ENCODE data around the gene TSPAN18. TPM values are rescaled to one million over a fixed set of nuclear protein-coding genes. Genes with fewer than 3 reads are reported as not detected.

The TSPAN18 gene
- total and polyA plus RNA-seq, 2 donors = 32.2 to 36.9 TPM

DNA sequence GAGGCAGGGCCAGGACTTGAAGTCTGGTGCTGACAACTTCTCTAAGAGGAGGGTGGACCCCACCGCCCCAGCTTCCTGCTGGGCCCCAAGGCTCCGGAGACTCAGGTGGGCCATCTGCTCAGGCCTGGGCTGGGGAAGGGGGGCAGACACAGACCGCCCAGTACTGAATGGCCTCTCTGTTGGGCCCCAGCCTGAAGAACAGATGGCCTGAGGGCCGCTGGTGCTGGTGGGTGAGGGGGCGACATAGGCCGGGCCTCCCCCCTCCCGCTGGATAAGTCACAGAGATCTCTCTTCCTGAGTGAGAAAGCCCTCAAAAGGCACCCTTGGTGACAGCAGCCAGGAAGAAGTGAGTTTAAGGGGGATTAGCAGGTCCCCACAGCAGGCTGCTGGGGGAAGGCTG is 236.4 kb downstream of the TSPAN18 start:
- no peaks in the 10 kb centered on the region for H3K4me1 ChIP-seq (ENCODE audit: insufficient read depth)
- H3K27ac ChIP-seq (ENCODE audit: low read depth) = no peak overlapping the region
- DNase-seq (ENCODE audit: extremely low spot score) = no peak
- 86% methylated on average over 7 of the region's 7 CpGs for WGBS
- no peak overlapping the region for H3K4me3 ChIP-seq (ENCODE audit: low read depth, low read length)
- H3K36me3 ChIP-seq (ENCODE audit: insufficient read depth) = no peaks in the 10 kb centered on the region

DNA sequence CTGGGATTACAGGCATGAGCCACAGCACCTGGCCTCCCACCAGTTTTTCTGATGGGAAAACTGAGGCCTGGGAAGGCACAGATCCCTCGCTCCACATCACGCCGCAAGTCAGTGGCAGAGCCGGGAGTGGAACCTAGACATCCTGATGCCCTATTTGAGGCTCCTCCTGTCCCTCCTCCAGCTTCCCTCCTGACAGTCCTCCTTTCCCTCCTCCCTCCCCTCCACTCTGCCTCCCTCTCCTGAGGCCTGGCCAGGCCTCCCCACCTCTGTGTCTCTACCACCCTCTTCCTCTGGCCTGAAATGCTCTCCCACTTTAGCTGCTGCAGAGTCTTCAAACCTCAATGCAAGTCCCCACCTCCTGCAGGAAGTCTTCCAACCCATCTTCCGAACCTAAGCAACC is 237.2 kb downstream of the TSPAN18 start:
- 98% methylated on average over 5 of the region's 5 CpGs for WGBS

DNA sequence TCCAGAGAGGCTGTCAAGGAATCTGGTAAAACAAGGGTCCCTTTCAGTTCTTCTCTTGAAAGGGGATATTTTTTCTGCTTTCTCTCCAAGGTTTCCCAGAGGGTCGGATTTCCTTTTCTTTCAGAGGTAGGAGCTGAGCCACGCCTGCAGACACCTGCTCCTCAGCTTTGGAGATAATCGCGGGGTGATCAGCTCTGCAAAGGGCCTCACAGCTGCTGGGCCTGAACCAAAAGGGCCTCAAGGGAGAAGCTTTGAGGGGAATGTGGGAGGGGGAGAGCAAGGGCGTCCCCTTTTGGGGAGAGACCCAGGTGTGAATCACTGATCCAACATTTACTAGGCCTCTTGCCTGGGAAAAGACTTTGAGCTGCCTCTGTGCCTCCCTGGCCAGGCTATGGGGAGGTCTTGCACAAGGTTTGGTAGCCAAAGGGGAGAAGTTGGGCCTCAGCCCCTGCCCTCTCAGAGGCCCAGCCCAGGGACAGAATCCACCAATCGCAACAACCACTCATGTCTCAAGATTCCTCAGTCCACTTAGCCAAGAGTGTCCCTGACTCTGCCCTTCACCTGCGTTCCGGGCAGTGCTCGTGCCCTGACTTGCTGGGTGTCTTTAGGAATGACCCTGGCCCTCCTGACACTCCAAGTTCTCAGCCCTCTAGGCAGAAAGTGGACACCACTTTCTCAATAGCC is 237.9 kb downstream of the TSPAN18 start:
- no peak for DNase-seq (ENCODE audit: extremely low spot score)
- 78% methylated on average over 9 of the region's 9 CpGs for WGBS

More for the DNA sequence above, 237.2 kb downstream of the TSPAN18 start:
- H3K36me3 ChIP-seq (ENCODE audit: insufficient read depth) = no peaks in the 10 kb centered on the region
- no peak for DNase-seq (ENCODE audit: extremely low spot score)
- H3K4me3 ChIP-seq (ENCODE audit: low read depth, low read length) = no peak overlapping the region
- H3K27ac ChIP-seq (ENCODE audit: low read depth) = no peak overlapping the region
- H3K4me1 ChIP-seq (ENCODE audit: insufficient read depth) = no peaks in the 10 kb centered on the region

GRCh38 chr11:44966694-44967093 is 239.9 kb downstream of the TSPAN18 start:
- no peak overlapping the region for H3K27ac ChIP-seq (ENCODE audit: low read depth)
- H3K4me3 ChIP-seq (ENCODE audit: low read depth, low read length) = no peak overlapping the region
- WGBS = 71% methylated on average over 6 of the region's 6 CpGs
- no peaks in the 10 kb centered on the region for H3K4me1 ChIP-seq (ENCODE audit: insufficient read depth)
- DNase-seq (ENCODE audit: extremely low spot score) = no peak
- no peaks in the 10 kb centered on the region for H3K36me3 ChIP-seq (ENCODE audit: insufficient read depth)

More for the DNA sequence above, 237.9 kb downstream of the TSPAN18 start:
- Histone ChIP-seq H3K27ac (ENCODE audit: low read depth) (no peak overlapping the region), H3K36me3 (ENCODE audit: insufficient read depth) (no peaks in the 10 kb centered on the region), H3K4me3 (ENCODE audit: low read depth, low read length) (no peak overlapping the region), H3K4me1 (ENCODE audit: insufficient read depth) (no peaks in the 10 kb centered on the region)

- WGBS = 92% methylated on average over 3 of the region's 3 CpGs
- Histone ChIP-seq H3K4me1 (ENCODE audit: insufficient read depth) (no peaks in the 10 kb centered on the region), H3K27ac (ENCODE audit: low read depth) (no peak overlapping the region), H3K36me3 (ENCODE audit: insufficient read depth) (no peaks in the 10 kb centered on the region), H3K4me3 (ENCODE audit: low read depth, low read length) (no peak overlapping the region)
- no peak for DNase-seq (ENCODE audit: extremely low spot score)
Measured at GRCh38 chr11:44967930-44968496, 241.3 kb downstream of the TSPAN18 start.

- H3K4me3 ChIP-seq (ENCODE audit: low read depth, low read length) = no peak overlapping the region
- H3K36me3 ChIP-seq (ENCODE audit: insufficient read depth) = no peaks in the 10 kb centered on the region
- H3K27ac ChIP-seq (ENCODE audit: low read depth) = no peak overlapping the region
- no peaks in the 10 kb centered on the region for H3K4me1 ChIP-seq (ENCODE audit: insufficient read depth)
- no peak for DNase-seq (ENCODE audit: extremely low spot score)
- WGBS = 82% methylated on average over 3 of the region's 3 CpGs
Measured at GRCh38 chr11:44968510-44968909, 241.7 kb downstream of the TSPAN18 start.

DNA sequence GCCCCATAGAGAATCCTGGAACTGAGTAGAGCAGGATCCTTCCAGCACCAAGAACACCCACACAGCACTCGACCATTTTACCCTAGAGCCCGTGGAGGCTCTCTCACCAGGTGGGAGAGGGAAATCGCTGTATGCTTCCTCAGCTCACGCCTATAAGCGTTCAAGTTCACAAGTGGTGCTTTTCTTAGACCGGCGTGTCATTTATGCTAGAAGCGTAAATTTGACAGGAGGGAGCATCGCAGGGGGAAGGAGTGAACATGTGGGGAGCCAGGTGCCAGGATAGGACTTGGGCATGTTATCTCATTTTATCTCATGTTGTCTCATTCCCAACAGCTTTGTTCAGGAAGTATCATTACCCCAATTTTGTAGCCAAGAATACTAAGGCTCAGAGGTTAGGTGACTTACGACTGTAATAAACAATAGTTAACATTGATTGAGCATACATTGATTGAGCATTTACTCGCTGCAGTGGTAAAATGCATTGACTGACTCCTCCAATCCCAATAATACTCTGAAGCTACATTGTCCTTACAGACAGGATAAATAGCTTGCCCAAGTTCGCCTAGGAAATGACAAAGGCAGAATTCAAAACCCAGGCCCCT is 243.0 kb downstream of the TSPAN18 start:
- Histone ChIP-seq H3K4me3 (ENCODE audit: low read depth, low read length) (no peak overlapping the region), H3K4me1 (ENCODE audit: insufficient read depth) (no peaks in the 10 kb centered on the region), H3K36me3 (ENCODE audit: insufficient read depth) (no peaks in the 10 kb centered on the region), H3K27ac (ENCODE audit: low read depth) (no peak overlapping the region)
- DNase-seq (ENCODE audit: extremely low spot score) = no peak
- WGBS = 90% methylated on average over 12 of the region's 12 CpGs

- Histone ChIP-seq H3K27ac (ENCODE audit: low read depth) (no peak overlapping the region), H3K4me3 (ENCODE audit: low read depth, low read length) (no peak overlapping the region), H3K4me1 (ENCODE audit: insufficient read depth) (no peaks in the 10 kb centered on the region), H3K36me3 (ENCODE audit: insufficient read depth) (no peaks in the 10 kb centered on the region)
- DNase-seq (ENCODE audit: extremely low spot score) = no peak
- 90% methylated on average over 6 of the region's 6 CpGs for WGBS
Measured at GRCh38 chr11:44970293-44970692, 243.5 kb downstream of the TSPAN18 start.

- no peak overlapping the region for H3K4me3 ChIP-seq (ENCODE audit: low read depth, low read length)
- H3K4me1 ChIP-seq (ENCODE audit: insufficient read depth) = no peaks in the 10 kb centered on the region
- 76% methylated on average over 10 of the region's 10 CpGs for WGBS
Measured at GRCh38 chr11:44971185-44971584, 244.4 kb downstream of the TSPAN18 start.

DNA sequence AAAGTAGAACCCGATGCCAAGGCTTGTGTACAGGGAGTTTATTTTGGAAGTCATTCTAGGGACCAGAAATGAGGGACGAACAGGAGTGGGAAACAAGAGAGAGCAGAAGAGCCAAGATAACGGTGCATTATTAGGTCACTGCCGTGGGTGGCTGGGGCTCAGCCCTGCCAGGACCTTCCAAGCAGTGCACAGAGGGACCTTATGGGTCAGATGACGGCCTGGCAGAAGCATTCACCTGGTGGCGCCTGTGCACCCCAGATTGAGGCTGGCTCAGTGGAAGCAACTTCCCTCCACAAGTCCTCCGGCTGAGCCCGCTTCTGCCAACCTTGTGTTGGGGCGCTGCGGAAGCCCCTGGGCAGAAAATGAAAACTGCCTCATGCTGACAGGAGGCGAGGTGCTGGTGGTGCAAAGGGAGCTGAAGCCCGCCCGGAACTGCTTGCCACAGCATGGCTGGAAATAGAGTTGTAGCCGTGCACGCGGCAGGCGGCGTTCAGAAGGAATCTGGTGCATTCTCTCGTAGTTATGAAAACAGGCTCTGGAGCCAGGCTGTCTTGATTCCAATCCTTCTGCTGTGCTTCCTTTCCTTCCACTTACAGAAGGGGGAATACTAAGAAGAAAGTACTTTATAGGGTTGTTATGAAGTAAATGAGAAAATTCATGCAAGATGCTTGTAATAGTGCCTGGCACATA is 246.1 kb downstream of the TSPAN18 start:
- H3K27ac ChIP-seq (ENCODE audit: low read depth) = no peak overlapping the region
- H3K4me3 ChIP-seq (ENCODE audit: low read depth, low read length) = no peak overlapping the region
- 85% methylated on average over 19 of the region's 19 CpGs for WGBS
- H3K36me3 ChIP-seq (ENCODE audit: insufficient read depth) = no peaks in the 10 kb centered on the region
- no peaks in the 10 kb centered on the region for H3K4me1 ChIP-seq (ENCODE audit: insufficient read depth)
- no peak for DNase-seq (ENCODE audit: extremely low spot score)

More at GRCh38 chr11:44971185-44971584, 244.4 kb downstream of the TSPAN18 start:
- Histone ChIP-seq H3K36me3 (ENCODE audit: insufficient read depth) (no peaks in the 10 kb centered on the region), H3K27ac (ENCODE audit: low read depth) (no peak overlapping the region)
- DNase-seq (ENCODE audit: extremely low spot score) = no peak

GRCh38 chr11:44973632-44974401 is 247.1 kb downstream of the TSPAN18 start:
- Histone ChIP-seq H3K4me3 (ENCODE audit: low read depth, low read length) (no peak overlapping the region), H3K4me1 (ENCODE audit: insufficient read depth) (no peaks in the 10 kb centered on the region), H3K27ac (ENCODE audit: low read depth) (no peak overlapping the region), H3K36me3 (ENCODE audit: insufficient read depth) (no peaks in the 10 kb centered on the region)
- no peak for DNase-seq (ENCODE audit: extremely low spot score)
- WGBS = 85% methylated on average over 13 of the region's 13 CpGs

GRCh38 chr11:44974402-44975000 is 247.7 kb downstream of the TSPAN18 start:
- WGBS = 94% methylated on average over 12 of the region's 12 CpGs
- no peak for DNase-seq (ENCODE audit: extremely low spot score)
- no peak overlapping the region for H3K27ac ChIP-seq (ENCODE audit: low read depth)

GRCh38 chr11:44976576-44976975 is 249.8 kb downstream of the TSPAN18 start:
- H3K4me1 ChIP-seq (ENCODE audit: insufficient read depth) = no peaks in the 10 kb centered on the region
- DNase-seq (ENCODE audit: extremely low spot score) = no peak
- no peaks in the 10 kb centered on the region for H3K36me3 ChIP-seq (ENCODE audit: insufficient read depth)
- no peak overlapping the region for H3K27ac ChIP-seq (ENCODE audit: low read depth)
- no peak overlapping the region for H3K4me3 ChIP-seq (ENCODE audit: low read depth, low read length)
- 83% methylated on average over 5 of the region's 5 CpGs for WGBS

More at GRCh38 chr11:44974402-44975000, 247.7 kb downstream of the TSPAN18 start:
- Histone ChIP-seq H3K36me3 (ENCODE audit: insufficient read depth) (no peaks in the 10 kb centered on the region), H3K4me1 (ENCODE audit: insufficient read depth) (no peaks in the 10 kb centered on the region), H3K4me3 (ENCODE audit: low read depth, low read length) (no peak overlapping the region)
